HG03280 (cell line): ENCODE data around the gene TEX12.
"Not testable (repeated sequence)": the region's sequence is repeated elsewhere in the genome, so short reads cannot be mapped to it uniquely, and the experiment has no call there.

Experiments used
- ATAC-seq: cut with Tn5 transposase; IDR thresholded peaks from one replicate; pipeline ENCODE4 v1.9.1; 2021; ENCODE audit warnings: mild to moderate bottlenecking, moderate library complexity; ENCODE audit not compliant: unreplicated experiment

Gene TEX12

GRCh38 chr11:112163875-112164685, 3.1 kb upstream of the TEX12 start, which contains the start of gene IL18:
Gene IL18, minus strand, starts transcription at chr11:112164094. Its CDS starts 9,041 bp downstream, at chr11:112155053.
- ATAC-seq = no peak

DNA sequence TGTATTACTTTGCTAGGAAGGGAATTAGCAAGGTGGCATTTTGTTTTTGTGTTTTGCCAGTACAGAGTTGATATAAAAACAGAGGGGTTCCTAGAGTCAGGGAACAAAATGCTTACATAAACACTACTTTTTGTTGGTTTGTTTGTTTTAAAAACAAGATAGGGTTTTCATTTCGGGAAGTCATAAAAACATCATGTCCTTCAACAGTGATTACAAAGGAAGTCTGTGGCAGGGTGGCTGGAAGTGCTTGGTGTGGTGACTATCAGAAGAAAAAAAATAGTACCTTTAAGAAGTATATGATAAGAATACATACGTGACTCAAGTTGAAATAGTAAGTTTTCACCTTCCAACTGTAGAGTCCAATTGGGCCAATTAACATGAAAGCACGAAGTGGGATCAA, 2.1 kb upstream of the TEX12 start:
- no peak for ATAC-seq

DNA sequence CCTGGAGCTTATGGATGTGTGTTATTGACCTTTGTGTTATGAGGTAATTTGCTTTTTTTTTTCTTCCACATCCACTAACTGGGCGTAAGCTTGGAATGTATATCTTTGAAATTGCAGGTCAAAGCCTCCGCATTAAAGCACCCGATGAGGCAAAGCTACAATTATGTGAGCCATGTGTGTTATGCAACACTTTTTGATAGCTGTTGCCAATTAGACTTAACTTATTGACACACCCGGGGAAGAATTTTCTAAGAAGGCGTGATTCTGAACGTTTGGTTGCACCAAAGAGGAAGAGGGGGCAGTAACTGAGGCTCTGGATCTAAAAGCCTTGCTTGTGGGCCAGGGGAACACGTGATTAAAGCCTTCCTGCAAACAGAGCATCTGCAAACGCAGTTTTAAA, 610 bp upstream of the TEX12 start:
- ATAC-seq = no peak

DNA sequence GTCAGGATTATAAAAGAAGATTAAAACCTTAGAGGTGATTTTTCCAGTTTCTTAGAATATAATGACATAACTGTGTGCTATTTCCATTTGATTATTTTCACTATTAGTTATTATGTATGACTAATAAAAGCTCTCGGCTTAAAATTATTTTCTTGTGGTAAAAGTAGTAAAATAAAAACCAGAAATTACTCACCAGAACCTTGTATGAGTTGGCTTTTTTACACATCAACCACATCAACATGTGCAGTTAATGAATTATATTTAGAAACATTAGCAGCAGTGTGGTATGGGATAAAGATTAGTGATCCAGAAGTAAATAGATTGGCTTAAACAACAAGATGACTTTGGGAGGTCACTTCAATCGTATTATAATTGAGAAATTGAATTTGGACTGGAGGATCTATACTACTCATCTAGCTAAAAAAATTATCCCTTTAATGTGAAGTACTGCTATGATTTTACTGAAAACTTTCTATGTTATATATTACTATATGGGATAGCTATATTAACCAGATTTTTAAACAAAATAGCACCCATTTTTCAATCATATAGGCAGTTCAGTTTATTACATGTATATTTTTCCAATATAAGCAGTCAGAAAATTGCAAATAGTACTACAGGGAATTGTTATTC, 5.3 kb downstream of the TEX12 start:
- ATAC-seq = peak; percentile 52

GRCh38 chr11:112173152-112173551, 6.0 kb downstream of the TEX12 start:
- no peak for ATAC-seq

DNA sequence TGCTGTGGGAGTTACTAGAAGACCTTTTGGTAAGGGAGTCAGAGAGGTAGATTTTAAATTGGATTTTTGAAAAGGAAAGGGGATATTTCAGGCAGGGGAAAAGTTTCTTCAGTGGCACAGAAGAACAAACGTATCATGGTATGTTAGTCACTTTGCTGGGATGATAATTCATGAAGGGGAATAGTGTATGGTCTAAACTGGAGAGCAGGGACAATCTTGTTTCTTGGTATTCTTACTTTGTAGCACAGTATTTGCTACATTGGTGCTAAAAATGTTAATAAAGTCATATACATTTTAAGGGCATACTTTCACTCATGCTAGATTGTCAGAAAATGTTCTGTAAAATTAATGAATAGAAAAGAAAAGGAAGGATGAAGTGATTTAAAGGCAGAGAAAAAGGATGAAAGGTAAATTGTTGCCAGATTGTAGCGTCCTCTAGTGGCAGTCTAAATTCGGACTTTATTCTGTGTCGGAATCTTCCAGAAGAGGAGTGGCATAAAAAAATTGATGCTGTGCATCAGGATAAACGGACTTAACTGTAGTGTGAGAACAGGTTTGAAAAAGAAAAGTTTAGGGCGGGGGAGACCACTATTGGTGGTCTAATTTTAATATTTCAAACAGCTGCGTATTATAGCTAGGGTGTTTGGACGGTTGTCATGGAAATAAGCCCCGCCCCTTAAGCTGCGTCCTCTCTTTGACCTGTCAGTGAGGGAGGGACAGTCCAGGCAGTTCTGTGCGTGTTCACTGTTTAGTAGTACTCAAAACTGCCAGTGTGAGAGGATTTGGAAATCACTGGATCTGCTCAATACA, 7.8 kb downstream of the TEX12 start, which contains the start of gene BCO2:
BCO2 (plus strand) TSS at position 724 of the 810 bp plus-strand sequence. CDS start 90 bp downstream, outside the sequence.
- peak; percentile 70 for ATAC-seq

DNA sequence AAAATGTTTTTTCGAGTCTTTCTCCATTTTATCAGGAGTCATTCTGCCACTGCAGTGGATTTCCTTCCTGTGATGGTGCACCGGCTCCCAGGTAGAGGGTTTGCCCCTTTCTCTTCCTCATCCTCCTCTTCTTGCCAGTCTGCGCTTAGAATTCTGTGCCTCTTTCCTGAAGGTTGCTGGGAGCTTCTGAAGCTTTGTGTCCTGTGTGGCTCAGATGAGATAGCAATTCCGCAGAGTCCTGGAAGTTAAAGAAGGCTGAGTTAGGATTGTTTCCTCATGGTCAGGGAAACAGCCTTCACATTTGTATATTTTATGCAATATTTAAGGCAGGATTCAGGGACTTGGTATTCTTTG, 8.4 kb downstream of the TEX12 start:
- ATAC-seq = no peak

DNA sequence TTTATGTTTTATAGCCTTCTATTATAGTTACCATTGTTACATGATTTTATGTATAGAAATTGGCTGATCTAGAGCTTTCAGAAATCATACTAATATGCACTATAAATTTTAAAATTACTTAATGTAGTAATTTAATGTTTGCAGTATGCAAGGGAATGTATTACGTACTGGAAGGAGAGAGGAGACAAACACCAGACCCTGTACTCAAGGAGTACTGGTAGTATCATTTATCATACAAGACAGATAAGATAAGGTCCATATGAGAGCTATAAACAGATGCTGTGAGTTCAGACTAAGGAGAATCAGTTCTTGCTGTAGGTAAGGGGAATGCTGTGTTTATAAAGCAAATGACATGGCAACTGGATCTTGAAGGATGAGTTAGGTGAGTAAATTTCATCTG, 8.9 kb downstream of the TEX12 start:
- ATAC-seq = no peak

GRCh38 chr11:112177589-112177988, 10.4 kb downstream of the TEX12 start:
- ATAC-seq = no peak

GRCh38 chr11:112178428-112178827, 11.3 kb downstream of the TEX12 start:
- ATAC-seq = no peak

DNA sequence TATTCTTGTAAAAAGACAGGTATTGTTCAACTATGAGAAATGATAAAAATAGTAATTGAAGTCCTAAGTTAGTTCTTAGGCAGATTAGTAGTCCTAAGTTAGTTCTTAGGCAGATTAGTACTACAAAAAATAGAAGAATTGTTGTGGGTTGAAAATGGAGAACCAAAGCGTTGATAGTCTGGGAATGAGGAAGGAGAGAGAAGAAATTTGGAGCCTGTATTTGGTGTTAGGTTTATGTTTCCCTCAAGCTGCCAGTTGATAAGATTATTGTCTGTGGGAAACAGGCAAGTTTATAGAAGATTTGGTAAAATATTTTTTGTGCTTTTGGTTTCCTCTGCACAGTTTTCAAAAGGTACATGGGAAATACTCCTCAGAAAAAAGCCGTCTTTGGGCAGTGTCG, 11.8 kb downstream of the TEX12 start:
- no peak for ATAC-seq

DNA sequence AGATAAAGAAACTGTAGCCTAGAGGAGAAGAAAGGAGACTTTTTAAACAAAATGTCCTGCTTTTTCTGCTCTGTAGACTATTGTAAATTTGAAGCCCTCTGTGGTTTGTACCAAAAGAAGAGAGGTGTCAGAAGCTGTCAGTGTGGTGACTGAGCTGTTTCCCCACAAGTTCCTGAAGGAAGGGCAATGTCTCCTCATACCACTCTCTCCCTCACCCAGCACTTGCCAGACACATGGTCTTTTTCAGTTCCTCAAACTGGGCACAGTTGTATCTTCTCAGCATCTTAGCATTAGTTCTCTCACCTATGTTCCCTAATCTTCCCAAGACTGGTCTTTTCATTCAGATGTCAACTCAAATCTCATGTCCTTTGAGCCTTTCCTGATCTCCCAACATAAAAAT, 12.4 kb downstream of the TEX12 start:
- no peak for ATAC-seq

DNA sequence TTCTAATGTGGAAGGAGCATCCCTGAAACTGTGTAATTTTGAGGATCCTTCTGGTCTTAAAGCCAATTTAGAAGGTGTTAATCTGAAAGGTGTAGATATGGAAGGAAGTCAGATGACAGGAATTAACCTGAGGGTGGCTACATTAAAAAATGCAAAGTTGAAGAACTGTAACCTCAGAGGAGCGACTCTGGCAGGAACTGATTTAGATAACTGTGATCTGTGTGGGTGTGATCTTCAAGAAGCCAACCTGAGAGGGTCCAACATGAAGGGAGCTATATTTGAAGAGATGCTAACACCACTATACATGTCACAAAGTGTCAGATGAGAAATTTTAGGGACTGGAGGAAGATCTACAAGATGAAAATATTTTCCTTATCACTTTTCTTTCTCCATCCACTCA, 15.7 kb downstream of the TEX12 start:
- no peak for ATAC-seq

DNA sequence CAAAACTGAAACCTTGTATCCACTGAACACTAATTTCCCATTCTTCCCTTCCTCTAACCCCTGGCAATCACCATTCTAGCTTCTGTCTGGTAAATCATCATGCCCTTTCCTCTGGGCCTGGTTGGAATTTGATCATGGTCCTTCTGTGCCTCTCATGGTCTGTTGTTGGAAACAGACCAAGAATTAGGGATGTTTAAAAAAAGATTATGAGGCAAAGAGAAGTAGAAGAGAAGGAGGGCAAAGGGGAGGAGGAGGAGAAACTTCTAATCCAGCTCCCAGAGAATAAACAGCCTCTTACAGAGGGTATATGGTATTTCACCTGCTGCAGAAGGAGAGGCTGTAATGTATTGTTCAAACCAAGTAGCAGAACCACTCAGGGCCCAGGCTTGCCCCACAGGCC, 18.7 kb downstream of the TEX12 start:
- ATAC-seq = no peak

GRCh38 chr11:112186304-112186703, 19.1 kb downstream of the TEX12 start:
- no peak for ATAC-seq

DNA sequence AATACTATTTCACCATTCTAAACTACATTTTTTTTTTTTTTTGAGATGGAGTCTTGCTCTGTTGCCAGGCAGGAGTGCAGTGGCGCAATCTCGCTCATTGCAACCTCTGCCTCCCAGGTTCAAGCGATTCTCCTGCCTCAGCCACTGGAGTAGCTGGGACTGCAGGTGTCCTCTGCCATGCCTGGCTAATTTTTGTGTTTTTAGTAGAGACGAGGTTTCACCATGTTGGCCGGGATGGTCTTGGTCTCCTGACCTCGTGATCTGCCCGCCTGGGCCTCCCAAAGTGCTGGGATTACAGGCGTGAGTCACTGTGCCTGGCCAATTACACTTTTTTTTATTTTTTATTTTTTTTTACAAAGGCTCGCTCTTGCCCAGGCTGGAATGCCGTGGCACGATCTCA, 27.9 kb downstream of the TEX12 start:
- ATAC-seq = not testable (repeated sequence)

GRCh38 chr11:112195951-112196351, 28.8 kb downstream of the TEX12 start:
- no peak for ATAC-seq

DNA sequence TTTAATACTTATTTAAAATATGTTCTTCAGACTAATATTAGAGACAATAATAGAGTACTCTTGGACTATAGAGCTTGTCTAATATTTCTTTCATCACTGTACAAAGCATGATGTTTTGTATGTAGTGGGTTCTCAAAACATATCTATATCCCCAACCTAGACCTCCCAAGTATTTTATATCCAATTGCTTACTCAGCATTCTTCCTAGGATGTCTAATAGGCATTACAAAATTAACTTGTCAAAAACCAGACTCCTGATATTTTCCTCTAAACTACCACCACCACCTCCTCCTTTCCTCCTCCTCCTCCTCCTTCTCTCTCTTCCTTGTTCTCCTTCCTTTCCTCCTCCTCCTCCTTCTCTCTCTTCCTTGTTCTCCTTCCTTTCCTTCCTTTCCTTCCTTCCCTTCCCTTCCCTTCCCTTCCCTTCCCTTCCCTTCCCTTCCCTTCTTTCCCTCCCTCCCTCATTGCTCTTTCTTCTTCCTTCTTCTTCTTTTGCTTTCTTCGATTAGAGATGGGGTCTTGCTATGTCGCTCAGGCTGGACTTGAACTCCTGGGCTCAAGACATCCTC, 29.4 kb downstream of the TEX12 start:
- no peak for ATAC-seq

DNA sequence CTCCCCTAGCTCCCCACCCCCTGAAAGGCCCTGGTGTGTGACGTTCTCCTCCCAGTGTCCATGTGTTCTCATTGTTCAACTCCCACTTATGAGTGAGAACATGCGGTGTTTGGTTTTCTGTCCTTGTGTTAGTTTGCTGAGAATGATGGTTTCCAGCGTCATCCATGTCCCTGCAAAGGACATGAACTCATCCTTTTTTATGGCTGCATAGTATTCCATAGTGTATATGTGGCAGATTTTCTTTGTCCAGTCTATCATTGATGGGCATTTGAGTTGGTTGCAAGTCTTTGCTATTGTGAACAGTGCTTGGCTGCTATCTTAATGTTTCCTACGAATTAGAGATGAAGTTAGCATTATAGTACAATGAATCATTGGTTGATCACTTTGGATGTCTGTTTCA, 31.9 kb downstream of the TEX12 start:
- ATAC-seq = not testable (repeated sequence)

DNA sequence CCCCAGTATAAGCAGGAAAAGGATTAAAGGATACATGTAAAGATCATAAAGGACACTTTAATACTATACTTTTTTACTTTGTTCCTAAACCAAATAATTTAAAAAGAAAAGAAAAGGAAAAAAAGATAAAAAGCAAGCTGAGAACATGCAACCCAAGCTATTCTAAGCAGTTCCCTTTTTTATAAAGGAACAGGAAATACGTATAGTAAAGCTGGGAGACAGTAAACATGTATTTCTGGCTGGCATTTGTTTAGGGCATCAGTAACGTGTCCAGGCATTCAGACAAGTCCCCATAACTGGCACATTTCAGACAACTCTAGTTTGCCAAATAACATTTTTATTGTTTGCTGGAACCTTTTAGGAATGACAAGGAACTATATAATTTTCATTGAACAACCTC, 33.1 kb downstream of the TEX12 start:
- no peak for ATAC-seq

- ATAC-seq = no peak
Observed at GRCh38 chr11:112206071-112206470, 38.9 kb downstream of the TEX12 start.
